ENCODE measurements around the gene KLK3.

DNA sequence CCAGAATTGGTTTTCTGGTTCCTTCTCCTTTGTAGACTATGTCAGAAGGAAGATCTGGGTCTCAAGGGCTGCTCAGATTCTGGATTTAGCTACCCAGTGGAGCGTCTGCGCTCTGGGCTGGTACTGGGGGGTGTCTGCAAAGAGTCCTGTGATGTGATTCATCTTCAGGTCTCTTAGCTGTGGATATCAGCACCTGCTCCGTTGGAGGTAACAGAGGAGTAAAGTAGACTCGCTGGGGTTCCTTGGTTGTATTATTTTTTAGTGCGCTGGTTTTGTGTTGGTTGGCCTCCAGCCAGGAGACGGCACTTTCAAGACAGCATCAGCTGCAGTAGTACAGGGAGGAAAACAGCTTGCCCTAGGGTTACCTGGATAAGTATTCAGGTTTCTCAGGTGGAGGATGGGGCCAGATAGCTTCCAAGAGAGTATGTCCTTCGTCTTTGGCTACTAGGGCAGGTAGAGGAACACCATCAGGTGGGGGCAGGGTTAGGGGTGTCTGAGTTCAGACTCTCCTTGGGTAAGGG is 11.0 kb upstream of the KLK3 start:
- TF ChIP-seq, protein P1, sequence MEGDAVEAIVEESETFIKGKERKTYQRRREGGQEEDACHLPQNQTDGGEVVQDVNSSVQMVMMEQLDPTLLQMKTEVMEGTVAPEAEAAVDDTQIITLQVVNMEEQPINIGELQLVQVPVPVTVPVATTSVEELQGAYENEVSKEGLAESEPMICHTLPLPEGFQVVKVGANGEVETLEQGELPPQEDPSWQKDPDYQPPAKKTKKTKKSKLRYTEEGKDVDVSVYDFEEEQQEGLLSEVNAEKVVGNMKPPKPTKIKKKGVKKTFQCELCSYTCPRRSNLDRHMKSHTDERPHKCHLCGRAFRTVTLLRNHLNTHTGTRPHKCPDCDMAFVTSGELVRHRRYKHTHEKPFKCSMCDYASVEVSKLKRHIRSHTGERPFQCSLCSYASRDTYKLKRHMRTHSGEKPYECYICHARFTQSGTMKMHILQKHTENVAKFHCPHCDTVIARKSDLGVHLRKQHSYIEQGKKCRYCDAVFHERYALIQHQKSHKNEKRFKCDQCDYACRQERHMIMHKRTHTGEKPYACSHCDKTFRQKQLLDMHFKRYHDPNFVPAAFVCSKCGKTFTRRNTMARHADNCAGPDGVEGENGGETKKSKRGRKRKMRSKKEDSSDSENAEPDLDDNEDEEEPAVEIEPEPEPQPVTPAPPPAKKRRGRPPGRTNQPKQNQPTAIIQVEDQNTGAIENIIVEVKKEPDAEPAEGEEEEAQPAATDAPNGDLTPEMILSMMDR (IDR thresholded peaks at IDR 0.05): no peak
- TF ChIP-seq POLR2AphosphoS5 (IDR thresholded peaks at IDR 0.05; ENCODE audit: low read depth, low read length) (no peak), SIN3A (IDR thresholded peaks at IDR 0.05; ENCODE audit: borderline replicate concordance, insufficient read depth, low read depth, low read length) (no peak)
